Transverse colon (tissue), 4 donors: ENCODE data around the gene BICRA. TPM values are rescaled to one million over a fixed set of nuclear protein-coding genes. Genes with fewer than 3 reads are reported as not detected.
"Not testable (repeated sequence)": the region's sequence is repeated elsewhere in the genome, so short reads cannot be mapped to it uniquely, and the experiment has no call there.

ENCODE experiments used
- DNase-seq: peaks from one replicate; pipeline ENCODE4 v3.0.0-alpha.2; 2019
- H3K27ac ChIP-seq, 4 donors: fragments of 200-600 bp; sonication (generic); 2 replicates each; pipeline ENCODE4 v1.5.1; 2016 to 2018; ENCODE audit warnings: inconsistent platforms in 4 of 4
- H3K27me3 ChIP-seq: fragments of 200-600 bp; sonication (generic); 2 replicates; pipeline ENCODE4 v1.5.1; 2017; ENCODE audit warnings: inconsistent platforms
- H3K36me3 ChIP-seq, 4 donors: fragments of 200-600 bp; sonication (generic); 2 replicates each; pipeline ENCODE4 v1.5.1; 2017 to 2019; ENCODE audit warnings: inconsistent platforms in 4 of 4
- H3K4me1 ChIP-seq, 4 donors: fragments of 200-600 bp; sonication (generic); 2 replicates each; pipeline ENCODE4 v1.5.1; 2017 to 2020; ENCODE audit warnings: inconsistent platforms in 4 of 4
- H3K4me3 ChIP-seq, 4 donors: fragments of 200-600 bp; sonication (generic); 1 replicate in 1 of 4; 2 replicates in 3 of 4; pipeline versions ENCODE4 v1.5.1 to v1.6.1; 2017 to 2019; ENCODE audit warnings: inconsistent platforms in 4 of 4
- H3K9me3 ChIP-seq, 2 donors: fragments of 200-600 bp; sonication (generic); 2 replicates each; pipeline ENCODE4 v1.5.1; 2017 to 2019; ENCODE audit warnings: inconsistent platforms in 2 of 2
- EP300 ChIP-seq: sonication (generic); formaldehyde crosslinking; IDR thresholded peaks from one replicate; pipeline ENCODE4 v1.6.1; 2017; ENCODE audit warnings: antibody characterized with exemption, low read depth
- POLR2A ChIP-seq: fragments of 450-650 bp; IDR thresholded peaks from one replicate; pipeline ENCODE4 v1.6.1; 2016; ENCODE audit warnings: antibody characterized with exemption, mild to moderate bottlenecking, moderate library complexity
- POLR2AphosphoS5 ChIP-seq, 3 donors: sonication (generic); formaldehyde crosslinking; IDR thresholded peaks; one replicate each; pipeline ENCODE4 v1.6.1; 2016; ENCODE audit warnings: antibody characterized with exemption in 3 of 3
- WGBS, 2 donors: methylation state at CpG; one replicate each; pipeline ENCODE4 v1.1.5; 2018; ENCODE audit warnings: low coverage in 1 of 2; 5-methylcytosine and 5-hydroxymethylcytosine counted together
- in situ Hi-C, 4 donors: fragments of 200-750 bp; cut with MboI; loops; one replicate each; pipeline versions ENCODE4 v1.15.0 to v1.15.1; 2017; ENCODE audit warnings: low sequenced_read_pairs in 3 of 4, low pct_ligation_motif_present in 1 of 4, low pct_unique_long_range_greater_than_20kb in 1 of 4
- intact Hi-C: fragments of 100-400 bp; cut with DNase I; formaldehyde crosslinking; loops from one replicate; pipeline ENCODE4 v1.15.1; 2023; ENCODE audit warnings: low total_unique reads
- total RNA-seq, 4 donors: library from RNA; depleted of rRNA; stranded (reverse); fragments of >200 nt; gene quantifications; one replicate each; pipeline ENCODE4 v1.1.0, GENCODE V29; 2016
- TF ChIP-seq, protein P1 (sequence below), 5 experiments: fragments of 200-600 bp in 3 of 5; fragments of 450-650 bp in 2 of 5; sonication (generic) in 3 of 5; IDR thresholded peaks; 1 replicate in 2 of 5; 2 replicates in 3 of 5; pipeline ENCODE4 v1.5.1; 2016 to 2017; ENCODE audit warnings: antibody characterized with exemption in 5 of 5, inconsistent platforms in 3 of 5, mild to moderate bottlenecking in 2 of 5, moderate library complexity in 1 of 5

BICRA gene
- total RNA-seq, 4 donors from 2014 or later = 11.6 to 30.3 (median 13.2) TPM

DNA sequence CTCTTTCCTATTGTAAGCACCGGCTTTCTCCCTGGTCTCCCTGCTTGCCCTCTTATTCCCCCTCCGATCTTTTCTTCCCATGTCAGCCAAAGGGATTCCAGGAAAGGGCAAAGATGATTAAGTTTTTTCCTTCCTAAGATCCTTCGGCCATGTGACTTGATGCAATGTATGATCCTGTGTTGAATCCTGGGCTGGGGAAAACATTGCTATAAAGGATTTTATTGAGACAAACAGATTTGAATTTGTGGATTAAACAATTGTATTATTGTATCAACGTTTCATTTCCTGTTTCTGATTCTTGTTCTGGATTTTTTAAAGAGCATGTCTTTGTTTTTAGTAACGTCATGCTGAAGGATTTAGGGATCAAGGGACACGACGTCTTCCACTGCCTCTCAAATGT, 19.1 kb upstream of the BICRA start:
- 50 to 60% methylated on average over 7 of the region's 7 CpGs for WGBS, 2 donors
- no peaks in the 10 kb centered on the region for H3K27me3 ChIP-seq
- intact Hi-C loops (loop anchor here (10.0 kb wide), 1 partner anchor 45 kb away; no protein-coding TSS in a partner anchor), in situ Hi-C loops (no loop called here)
- no peaks in the 10 kb centered on the region for H3K4me1 ChIP-seq
- no peaks in the 10 kb centered on the region for H3K36me3 ChIP-seq
- no peak overlapping the region for H3K4me3 ChIP-seq
- no peak for DNase-seq
- peaks cover 5 to 10% of the 10 kb centered on the region in 2 donors for H3K9me3 ChIP-seq
- H3K27ac ChIP-seq = no peak overlapping the region
- no peak for TF ChIP-seq EP300
- no peak for TF ChIP-seq POLR2AphosphoS5 (IDR thresholded peaks at IDR 0.05)
- TF ChIP-seq, protein P1, sequence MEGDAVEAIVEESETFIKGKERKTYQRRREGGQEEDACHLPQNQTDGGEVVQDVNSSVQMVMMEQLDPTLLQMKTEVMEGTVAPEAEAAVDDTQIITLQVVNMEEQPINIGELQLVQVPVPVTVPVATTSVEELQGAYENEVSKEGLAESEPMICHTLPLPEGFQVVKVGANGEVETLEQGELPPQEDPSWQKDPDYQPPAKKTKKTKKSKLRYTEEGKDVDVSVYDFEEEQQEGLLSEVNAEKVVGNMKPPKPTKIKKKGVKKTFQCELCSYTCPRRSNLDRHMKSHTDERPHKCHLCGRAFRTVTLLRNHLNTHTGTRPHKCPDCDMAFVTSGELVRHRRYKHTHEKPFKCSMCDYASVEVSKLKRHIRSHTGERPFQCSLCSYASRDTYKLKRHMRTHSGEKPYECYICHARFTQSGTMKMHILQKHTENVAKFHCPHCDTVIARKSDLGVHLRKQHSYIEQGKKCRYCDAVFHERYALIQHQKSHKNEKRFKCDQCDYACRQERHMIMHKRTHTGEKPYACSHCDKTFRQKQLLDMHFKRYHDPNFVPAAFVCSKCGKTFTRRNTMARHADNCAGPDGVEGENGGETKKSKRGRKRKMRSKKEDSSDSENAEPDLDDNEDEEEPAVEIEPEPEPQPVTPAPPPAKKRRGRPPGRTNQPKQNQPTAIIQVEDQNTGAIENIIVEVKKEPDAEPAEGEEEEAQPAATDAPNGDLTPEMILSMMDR (IDR thresholded peaks at IDR 0.05) = no peak
- no peak for TF ChIP-seq POLR2A

DNA sequence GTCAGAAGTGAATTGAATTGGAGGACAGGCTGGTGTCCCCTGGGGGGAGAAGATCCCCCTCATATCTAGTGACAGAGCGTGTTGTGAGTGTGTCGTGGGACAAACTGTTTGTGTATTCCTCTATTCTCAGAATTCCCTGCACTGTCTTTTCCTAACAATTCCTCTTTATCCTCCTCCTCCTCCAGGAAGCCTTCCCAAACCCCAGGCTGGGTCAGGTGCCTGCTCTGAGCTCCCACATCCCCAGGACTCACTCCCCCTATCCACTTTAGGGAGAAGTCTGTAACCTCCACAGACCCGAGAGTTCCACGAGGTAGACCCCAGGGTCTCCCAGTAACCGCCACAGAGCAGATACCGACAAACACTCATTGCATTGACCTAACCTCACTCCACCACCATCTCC, 15.1 kb upstream of the BICRA start:
- DNase-seq = no peak
- Histone ChIP-seq H3K27me3 (no peaks in the 10 kb centered on the region), H3K36me3 (no peaks in the 10 kb centered on the region), H3K4me1 (peaks cover 0 to 8% (median 6%) of the 10 kb centered on the region in 4 donors), H3K4me3 (no peak overlapping the region), H3K9me3 (no peaks in the 10 kb centered on the region), H3K27ac (no peak overlapping the region)
- intact Hi-C loops (loop anchor here (10.0 kb wide), 1 partner anchor 49 kb away; no protein-coding TSS in a partner anchor), in situ Hi-C loops (no loop called here)
- WGBS, 2 donors = 94 to 96% methylated on average over 4 to 6 of the region's 6 CpGs
- no peak for TF ChIP-seq EP300

DNA sequence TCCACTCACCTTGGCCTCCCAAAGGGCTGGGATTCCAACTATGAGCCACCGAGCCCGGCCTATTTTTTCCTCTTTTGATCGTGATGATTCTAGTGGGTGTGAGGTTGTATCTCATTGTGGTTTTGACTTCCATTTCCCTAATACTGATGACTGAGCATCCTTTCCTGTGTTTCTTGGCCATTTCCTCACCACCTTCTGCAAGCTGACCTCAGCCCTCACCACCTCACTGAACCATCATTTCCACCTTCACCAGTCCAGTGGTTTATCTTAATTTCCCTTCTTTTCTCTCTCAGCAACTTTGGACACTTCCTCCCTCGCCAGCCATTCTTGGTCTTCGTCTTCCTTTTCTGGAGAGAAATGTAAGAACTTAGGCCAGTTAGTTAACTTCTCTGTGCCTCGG, 13.0 kb upstream of the BICRA start:
- DNase-seq = no peak
- Histone ChIP-seq H3K4me3 (no peak overlapping the region), H3K4me1 (peaks cover 5 to 22% (median 18%) of the 10 kb centered on the region in 4 donors), H3K27ac (no peak overlapping the region), H3K27me3 (no peaks in the 10 kb centered on the region), H3K9me3 (no peaks in the 10 kb centered on the region), H3K36me3 (no peaks in the 10 kb centered on the region)
- TF ChIP-seq, protein P1 (IDR thresholded peaks at IDR 0.05) = no peak
- TF ChIP-seq POLR2AphosphoS5 (IDR thresholded peaks at IDR 0.05) (no peak), POLR2A (no peak), EP300 (no peak)
- in situ Hi-C loops (no loop called here), intact Hi-C loops (loop anchor here (10.0 kb wide), 1 partner anchor 51 kb away; no protein-coding TSS in a partner anchor)
- 63 to 68% methylated on average over 5 to 6 of the region's 6 CpGs for WGBS, 2 donors

DNA sequence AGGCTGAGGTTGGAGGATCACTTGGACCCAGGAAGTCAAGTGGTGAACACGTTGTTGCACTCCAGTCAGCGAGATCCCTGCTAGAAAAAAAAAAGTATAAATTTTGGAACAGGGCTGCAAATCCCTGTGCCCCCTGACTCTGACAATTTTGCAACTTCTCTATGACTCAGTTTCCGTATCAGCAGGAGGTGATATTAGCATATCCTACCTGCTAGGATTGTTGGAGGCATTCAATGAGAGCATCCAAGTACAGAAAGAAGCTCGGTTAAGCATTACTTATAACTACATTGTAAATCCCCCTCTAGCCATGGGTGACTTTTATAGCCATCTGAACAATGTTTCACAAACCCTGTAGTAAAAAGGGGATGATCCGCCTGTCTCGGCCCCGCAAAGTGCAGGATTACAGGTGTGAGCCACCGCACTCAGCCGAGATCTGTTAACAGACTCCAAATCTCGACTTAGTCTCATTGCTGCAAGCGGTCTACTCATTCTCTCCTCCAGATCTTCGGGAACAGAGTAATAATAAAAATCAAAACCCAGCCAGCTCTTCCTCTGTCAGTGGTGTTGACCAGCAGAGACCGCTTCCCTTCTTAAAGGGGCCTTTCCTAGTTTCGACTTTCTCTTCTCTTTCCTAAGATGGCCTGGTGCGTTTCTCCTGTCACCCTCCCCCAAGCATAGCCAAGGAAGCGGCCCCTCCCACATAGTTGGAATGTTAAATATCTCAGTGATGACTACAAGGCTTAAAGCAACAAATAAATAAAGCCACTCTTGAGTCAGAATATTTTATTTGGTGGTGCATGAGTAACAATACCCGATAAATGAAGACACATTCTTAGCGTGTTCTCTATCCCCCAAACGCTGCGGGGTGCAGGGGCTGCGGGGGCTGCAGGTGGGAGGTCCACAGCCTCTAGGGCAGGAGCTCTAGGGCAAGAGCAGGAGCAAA, 10.3 kb upstream of the BICRA start:
- in situ Hi-C loops (no loop called here), intact Hi-C loops (loop anchor here (2.0 to 10.0 kb wide), 2 partner anchors 54 to 84 kb away; partner anchors contain the start of gene NAPA)
- H3K36me3 ChIP-seq = no peaks in the 10 kb centered on the region
- peaks cover 5 to 33% (median 20%) of the 10 kb centered on the region in 4 donors for H3K4me1 ChIP-seq
- peak; percentile 59 for DNase-seq
- H3K9me3 ChIP-seq = no peaks in the 10 kb centered on the region
- 16 to 20% methylated on average over 11 to 21 of the region's 21 CpGs for WGBS, 2 donors
- no peaks in the 10 kb centered on the region for H3K27me3 ChIP-seq
- H3K4me3 ChIP-seq = peak overlapping the region in 3 of 4 donors; percentile 17 to 31 (median 20)
- peak overlapping the region; percentile 89 to 96 (median 94) for H3K27ac ChIP-seq
- TF ChIP-seq, protein P1 (IDR thresholded peaks at IDR 0.05) = no peak
- TF ChIP-seq POLR2AphosphoS5 (IDR thresholded peaks at IDR 0.05) (peak; percentile 60 to 72 (median 61)), POLR2A (no peak)

DNA sequence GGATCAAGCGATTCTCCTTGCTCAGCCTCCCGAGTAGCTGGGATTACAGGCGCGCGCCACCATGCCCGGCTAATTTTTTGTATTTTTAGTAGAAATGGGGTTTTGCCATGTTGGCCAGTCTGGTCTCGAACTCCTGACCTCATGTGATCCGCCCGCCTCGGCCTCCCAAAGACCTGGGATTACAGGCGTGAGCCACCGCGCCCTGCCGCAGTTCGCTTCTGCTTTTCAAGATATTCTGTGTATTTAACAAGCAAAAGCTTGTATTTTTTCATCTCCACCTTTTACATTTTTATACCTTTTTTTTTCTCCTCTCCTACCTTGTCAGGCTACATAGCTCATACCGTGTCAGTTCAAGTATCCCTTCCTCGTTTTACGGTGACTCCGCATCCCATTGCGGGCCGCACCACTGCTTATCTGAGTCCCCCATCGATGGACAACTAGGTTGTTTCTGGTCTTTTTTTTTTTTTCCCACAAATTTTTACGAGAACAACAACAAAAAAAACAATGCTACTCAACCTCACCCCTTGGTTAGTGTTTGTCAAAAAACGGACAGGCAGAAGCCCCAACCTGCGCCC, 9.2 kb upstream of the BICRA start:
- peak; percentile 16 for DNase-seq
- not testable (repeated sequence) for H3K27me3 ChIP-seq, H3K9me3 ChIP-seq, H3K36me3 ChIP-seq
- H3K4me3 ChIP-seq = peak overlapping the region; percentile 28 to 52 (median 40)
- H3K27ac ChIP-seq = peak overlapping the region; percentile 89 to 96 (median 94)
- WGBS, 2 donors = 35 to 46% methylated on average over 22 to 25 of the region's 25 CpGs
- in situ Hi-C loops (loop anchor here in 1 of 4 donors (10.0 kb wide), 1 partner anchor 85 kb away; the partner anchor contains the start of gene NAPA), intact Hi-C loops (loop anchor here (2.0 to 10.0 kb wide), 2 partner anchors 55 to 85 kb away; partner anchors contain the start of gene NAPA)
- H3K4me1 ChIP-seq = peaks cover 5 to 33% (median 20%) of the 10 kb centered on the region in 4 donors
